Measurements from ENCODE around the gene MMP15. TPM values are rescaled to one million over a fixed set of nuclear protein-coding genes. Genes with fewer than 3 reads are reported as not detected.

Gene MMP15
- 2.5 and 2.6 TPM in 2 replicates for total RNA-seq

GRCh38 chr16:58025351-58026138, at the start of gene MMP15:
Gene MMP15 (plus strand): TSS chr16:58025754. CDS start chr16:58026351, 597 bp downstream.

GRCh38 chr16:57999971-58000705, 25.4 kb upstream of the MMP15 start, which contains the start of gene ZNF319:
Gene ZNF319 (minus strand): TSS chr16:58000672. CDS start chr16:57998265, 2,407 bp downstream.

GRCh38 chr16:58000706-58001676, 24.6 kb upstream of the MMP15 start, which contains the start of gene USB1:
Gene USB1 (plus strand): TSS chr16:58001407. CDS start chr16:58001484, 77 bp downstream.

Other genes with a start within 250 kb of the MMP15 start
- gene KIFC3, start 223.3 kb upstream of the MMP15 start, total RNA-seq: 52.8 and 62.6 TPM in 2 replicates
- gene CNGB1, start 54.6 kb upstream of the MMP15 start, total RNA-seq: under 0.01 TPM in 2 replicates
- gene ZNF319, start 25.1 kb upstream of the MMP15 start, total RNA-seq: 2.4 and 3.0 TPM in 2 replicates
- gene USB1, start 24.3 kb upstream of the MMP15 start, total RNA-seq: 15.5 and 19.3 TPM in 2 replicates
- 28.4 and 32.8 TPM in 2 replicates for gene CFAP20, start 103.6 kb downstream of the MMP15 start, total RNA-seq
- gene CSNK2A2, start 172.4 kb downstream of the MMP15 start, total RNA-seq: 15.6 and 25.3 TPM in 2 replicates